IMR-90 (cell line): ENCODE results near the gene RIMBP2. TPM values are rescaled to one million over a fixed set of nuclear protein-coding genes. Genes with fewer than 3 reads are reported as not detected.

ENCODE experiments used
- ATAC-seq: fragments of 200-7000 bp; cut with Tn5 transposase; 2 replicates; pipeline ENCODE4 v1.9.1; 2020; ENCODE audit warnings: low read depth, mild to moderate bottlenecking, moderate library complexity
- BruUV-seq: library from RNA; stranded (reverse); fragments of 400-500 nt; replicated peaks from 2 replicates; lab custom pipeline; 2021; lab: Mats Ljungman, UMichigan
- CTCF ChIA-PET: fragments of 300-600 bp; formaldehyde crosslinking; extraction: SDS; loops from one replicate; lab custom pipeline; 2021; ENCODE audit warnings: antibody characterized with exemption; lab: Yijun Ruan, JAX
- POLR2A ChIA-PET: fragments of 300-600 bp; sonication (Branson Sonifier 250); formaldehyde crosslinking; loops from one replicate; lab custom pipeline; 2022; ENCODE audit warnings: antibody characterized with exemption; ENCODE audit not compliant: unreplicated experiment; lab: Charles Lee
- DNase-seq: peaks from one replicate; pipeline ENCODE4 v3.0.0; 2013
- H2AFZ ChIP-seq: replicated peaks from 2 replicates; pipeline ENCODE3; 2013; ENCODE audit warnings: low read length, mild to moderate bottlenecking; ENCODE audit not compliant: poor library complexity
- H2AK5ac ChIP-seq: 2 replicates; pipeline ENCODE4 v1.6.1; 2013; ENCODE audit warnings: low read depth, low read length, inconsistent platforms
- H2AK9ac ChIP-seq: replicated peaks from 2 replicates; pipeline ENCODE3; 2013; ENCODE audit warnings: mild to moderate bottlenecking, low read depth, low read length, moderate library complexity; ENCODE audit not compliant: poor library complexity
- H2BK120ac ChIP-seq: 2 replicates; pipeline ENCODE4 v1.6.1; 2013; ENCODE audit warnings: low read depth, low read length, inconsistent platforms
- H2BK15ac ChIP-seq: 3 replicates; pipeline ENCODE4 v1.6.1; 2013; ENCODE audit warnings: low read depth, low read length, inconsistent platforms
- H2BK20ac ChIP-seq: 2 replicates; pipeline ENCODE4 v1.6.1; 2013; ENCODE audit warnings: low read depth, mild to moderate bottlenecking, inconsistent platforms, low read length, moderate library complexity
- H2BK5ac ChIP-seq: 2 replicates; pipeline ENCODE4 v1.6.1; 2013; ENCODE audit warnings: mild to moderate bottlenecking, low read depth, low read length, inconsistent platforms; ENCODE audit not compliant: poor library complexity, severe bottlenecking
- H3K14ac ChIP-seq: replicated peaks from 2 replicates; pipeline ENCODE4 v1.6.1; 2013; ENCODE audit warnings: low read depth, low read length, inconsistent platforms
- H3K18ac ChIP-seq: 2 replicates; pipeline ENCODE4 v1.6.1; 2013; ENCODE audit warnings: low read depth, low read length, control low read depth
- H3K23ac ChIP-seq: 2 replicates; pipeline ENCODE4 v1.6.1; 2013; ENCODE audit warnings: low read depth, low read length, inconsistent platforms
- H3K27ac ChIP-seq: 2 replicates; pipeline ENCODE4 v1.5.1; 2013; ENCODE audit warnings: mild to moderate bottlenecking, control low read depth, low read length; ENCODE audit not compliant: insufficient read depth
- H3K27me3 ChIP-seq: 2 replicates; pipeline ENCODE4 v1.6.1; 2013; ENCODE audit warnings: low read length; ENCODE audit not compliant: control insufficient read depth, insufficient read depth
- H3K36me3 ChIP-seq: 2 replicates; pipeline ENCODE4 v1.6.1; 2013; ENCODE audit warnings: low read length, mixed read lengths; ENCODE audit not compliant: control insufficient read depth, insufficient read depth
- H3K4ac ChIP-seq: 2 replicates; pipeline ENCODE4 v1.6.1; 2013; ENCODE audit warnings: low read depth, low read length, inconsistent platforms
- H3K4me1 ChIP-seq: 2 replicates; pipeline ENCODE4 v1.6.1; 2013; ENCODE audit warnings: low read length, mixed read lengths; ENCODE audit not compliant: control insufficient read depth, insufficient read depth
- H3K4me2 ChIP-seq: 2 replicates; pipeline ENCODE4 v1.6.1; 2013; ENCODE audit warnings: low read depth, mild to moderate bottlenecking, control low read depth, low read length, moderate library complexity
- H3K4me3 ChIP-seq: 2 replicates; pipeline ENCODE4 v1.5.1; 2013; ENCODE audit warnings: low read depth, mild to moderate bottlenecking, control low read depth, low read length, moderate library complexity; ENCODE audit not compliant: insufficient read depth
- H3K56ac ChIP-seq: 2 replicates; pipeline ENCODE4 v1.6.1; 2013; ENCODE audit warnings: low read length, inconsistent platforms; ENCODE audit not compliant: insufficient read depth; ENCODE audit errors: extremely low read depth
- H3K79me1 ChIP-seq, 2 experiments: 2 replicates each; pipeline ENCODE4 v1.6.1; 2013; ENCODE audit warnings: low read length in 2 of 2, inconsistent platforms in 1 of 2, low read depth in 1 of 2
- H3K9ac ChIP-seq: 2 replicates; pipeline ENCODE4 v1.6.1; 2013; ENCODE audit warnings: low read depth, low read length, control low read depth
- H3K9me1 ChIP-seq: 2 replicates; pipeline ENCODE4 v1.6.1; 2013; ENCODE audit warnings: low read length, inconsistent platforms; ENCODE audit not compliant: insufficient read depth
- H3K9me3 ChIP-seq: 2 replicates; pipeline ENCODE4 v1.6.1; 2013; ENCODE audit warnings: low read length; ENCODE audit not compliant: control insufficient read depth, insufficient read depth
- H4K20me1 ChIP-seq: 2 replicates; pipeline ENCODE4 v1.6.1; 2013; ENCODE audit warnings: low read length, inconsistent platforms; ENCODE audit not compliant: insufficient read depth
- H4K5ac ChIP-seq: 2 replicates; pipeline ENCODE4 v1.6.1; 2013; ENCODE audit warnings: mild to moderate bottlenecking, low read depth, low read length, control low read depth
- H4K8ac ChIP-seq, 2 experiments: 2 replicates each; pipeline ENCODE4 v1.6.1; 2013; ENCODE audit warnings: low read depth in 2 of 2, low read length in 2 of 2, control low read depth in 1 of 2, inconsistent platforms in 1 of 2
- H4K91ac ChIP-seq: 2 replicates; pipeline ENCODE4 v1.6.1; 2013; ENCODE audit warnings: low read depth, low read length, inconsistent platforms; ENCODE audit not compliant: insufficient read depth
- BHLHE40 ChIP-seq: fragments of 150-350 bp; IDR thresholded peaks from 2 replicates; pipeline ENCODE4 v1.6.1; 2016; ENCODE audit warnings: mild to moderate bottlenecking, low read depth, low read length
- CHD1 ChIP-seq: IDR thresholded peaks from 2 replicates; pipeline ENCODE4 v1.6.1; 2012; ENCODE audit warnings: low read depth, low read length, improper control_type of control experiment
- ELK1 ChIP-seq: fragments of 150-350 bp; IDR thresholded peaks from 2 replicates; pipeline ENCODE4 v1.6.1; 2016; ENCODE audit warnings: low read depth, mild to moderate bottlenecking, low read length, moderate library complexity, borderline replicate concordance
- FOS ChIP-seq: fragments of 150-350 bp; IDR thresholded peaks from 2 replicates; pipeline ENCODE4 v1.6.1; 2016; ENCODE audit warnings: low read depth, low read length
- MXI1 ChIP-seq: IDR thresholded peaks from 2 replicates; pipeline ENCODE4 v1.6.1; 2012; ENCODE audit warnings: low read depth, mild to moderate bottlenecking, low read length, moderate library complexity, borderline replicate concordance
- RAD21 ChIP-seq: IDR thresholded peaks from 2 replicates; pipeline ENCODE4 v1.6.1; 2012; ENCODE audit warnings: low read length, improper control_type of control experiment
- RFX5 ChIP-seq: IDR thresholded peaks from 2 replicates; pipeline ENCODE4 v1.8.0; 2012; ENCODE audit warnings: low read depth, mild to moderate bottlenecking, low read length, moderate library complexity
- SMC3 ChIP-seq: fragments of 150-350 bp; IDR thresholded peaks from 2 replicates; pipeline ENCODE4 v1.6.1; 2016; ENCODE audit warnings: low read depth, mild to moderate bottlenecking, antibody characterized with exemption, low read length, moderate library complexity
- USF2 ChIP-seq: fragments of 150-350 bp; IDR thresholded peaks from 2 replicates; pipeline ENCODE4 v1.6.1; 2017; ENCODE audit warnings: mild to moderate bottlenecking, antibody characterized with exemption, low read length, low read depth
- WGBS, 2 experiments: methylation state at CpG; one replicate each; pipeline versions ENCODE4 v1.1.5 to v1.1.7; 2013; ENCODE audit warnings: missing lambda C conversion rate in 2 of 2; ENCODE audit not compliant: insufficient read length in 1 of 2; ENCODE audit errors: extremely low coverage in 2 of 2; 5-methylcytosine and 5-hydroxymethylcytosine counted together
- dilution Hi-C: fragments of 300-500 bp; cut with HindIII; formaldehyde crosslinking; loops from one replicate; pipeline ENCODE4 v1.14.3; 2018; ENCODE audit warnings: low sequenced_read_pairs; ENCODE audit not compliant: unreplicated experiment
- in situ Hi-C: fragments of 300-500 bp; cut with MboI; formaldehyde crosslinking; loops from 3 replicates; pipeline ENCODE4 v1.14.3; 2019; ENCODE audit warnings: low sequenced_read_pairs, inconsistent platforms, mixed read lengths
- intact Hi-C: fragments of 100-400 bp; cut with micrococcal nuclease; formaldehyde crosslinking; loops from 2 replicates; pipeline ENCODE4 v1.10.0; 2022
- polyA plus RNA-seq, 3 experiments: library from polyadenylated mRNA; depleted of rRNA; stranded (reverse); fragments of >200 nt; gene quantifications; 2 replicates each; pipeline ENCODE4 v1.2.3, GENCODE V29; 2012; ENCODE audit warnings: low replicate concordance in 1 of 3
- total RNA-seq: library from RNA; depleted of rRNA; stranded (reverse); fragments of >200 nt; gene quantifications from 2 replicates; pipeline ENCODE4 v1.2.3, GENCODE V29; 2012
- TF ChIP-seq, protein P1 (sequence below): conservative IDR thresholded peaks from 2 replicates; pipeline ENCODE4 v1.5.1; 2012; ENCODE audit warnings: mild to moderate bottlenecking, low read depth, low read length, improper control_type of control experiment

Gene RIMBP2
- total and polyA plus RNA-seq, 2 of the 4 experiments (the other 2 are of a cell fraction), result not detected

DNA sequence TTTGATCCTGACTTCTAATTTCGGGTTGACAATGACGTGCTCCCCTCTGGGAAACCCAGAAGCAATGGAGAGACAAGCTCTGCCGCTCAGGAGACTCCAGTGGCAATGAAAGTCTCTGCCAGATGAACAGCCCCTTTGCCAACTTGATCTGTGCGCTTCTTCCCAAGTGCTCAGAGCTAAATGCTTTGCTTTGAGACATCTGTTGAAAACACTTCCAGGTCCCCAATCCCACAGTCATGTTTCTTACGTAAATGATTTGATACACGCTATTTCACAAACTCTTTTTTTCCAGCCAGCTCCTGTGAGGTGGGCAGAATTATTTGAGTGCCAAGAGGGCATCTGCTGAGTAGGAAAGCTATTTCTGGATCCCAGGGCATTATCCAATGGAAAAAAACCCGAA, 147.6 kb downstream of the RIMBP2 start:
- H4K5ac ChIP-seq, result no peak overlapping the region
- H3K4me2 ChIP-seq, result no peak overlapping the region
- no peak overlapping the region for H3K18ac ChIP-seq
- no peak overlapping the region for H2BK5ac ChIP-seq
- no peaks in the 10 kb centered on the region for H3K4me1 ChIP-seq
- no peak overlapping the region for H3K4ac ChIP-seq
- H4K20me1 ChIP-seq, result no peaks in the 10 kb centered on the region
- 47% methylated on average over 4 of the region's 7 CpGs; no CpG with 5 or more reads in 1 of the 2 experiments for WGBS, 2 experiments
- H4K91ac ChIP-seq, result no peak overlapping the region
- in situ Hi-C loops (no loop called here), intact Hi-C loops (no loop called here), dilution Hi-C loops (no loop called here)
- H3K23ac ChIP-seq, result no peak overlapping the region
- no peak overlapping the region for H2AK5ac ChIP-seq
- H3K36me3 ChIP-seq, result no peaks in the 10 kb centered on the region
- H3K14ac ChIP-seq, result no peak overlapping the region
- no peak for ATAC-seq
- peaks cover 53% of the 10 kb centered on the region for H3K9me3 ChIP-seq
- H2BK20ac ChIP-seq, result no peak overlapping the region
- H3K9me1 ChIP-seq, result no peaks in the 10 kb centered on the region
- ChIA-PET POLR2A (no interaction called here), CTCF (no interaction called here)
- H3K9ac ChIP-seq, result no peak overlapping the region
- H2BK120ac ChIP-seq, result no peak overlapping the region
- DNase-seq, result no peak
- H2AK9ac ChIP-seq, result no peak overlapping the region
- no peak overlapping the region for H3K27ac ChIP-seq
- BruUV-seq, result no TSS peak
- no peak overlapping the region for H2AFZ ChIP-seq
- no peak overlapping the region for H3K4me3 ChIP-seq
- no peak overlapping the region for H4K8ac ChIP-seq
- H3K56ac ChIP-seq, result no peak overlapping the region
- no peak overlapping the region for H2BK15ac ChIP-seq
- no peaks in the 10 kb centered on the region for H3K27me3 ChIP-seq
- no peaks in the 10 kb centered on the region for H3K79me1 ChIP-seq
- TF ChIP-seq ELK1, result no peak
- TF ChIP-seq BHLHE40, result no peak
- TF ChIP-seq CHD1, result no peak
- TF ChIP-seq, protein P1, sequence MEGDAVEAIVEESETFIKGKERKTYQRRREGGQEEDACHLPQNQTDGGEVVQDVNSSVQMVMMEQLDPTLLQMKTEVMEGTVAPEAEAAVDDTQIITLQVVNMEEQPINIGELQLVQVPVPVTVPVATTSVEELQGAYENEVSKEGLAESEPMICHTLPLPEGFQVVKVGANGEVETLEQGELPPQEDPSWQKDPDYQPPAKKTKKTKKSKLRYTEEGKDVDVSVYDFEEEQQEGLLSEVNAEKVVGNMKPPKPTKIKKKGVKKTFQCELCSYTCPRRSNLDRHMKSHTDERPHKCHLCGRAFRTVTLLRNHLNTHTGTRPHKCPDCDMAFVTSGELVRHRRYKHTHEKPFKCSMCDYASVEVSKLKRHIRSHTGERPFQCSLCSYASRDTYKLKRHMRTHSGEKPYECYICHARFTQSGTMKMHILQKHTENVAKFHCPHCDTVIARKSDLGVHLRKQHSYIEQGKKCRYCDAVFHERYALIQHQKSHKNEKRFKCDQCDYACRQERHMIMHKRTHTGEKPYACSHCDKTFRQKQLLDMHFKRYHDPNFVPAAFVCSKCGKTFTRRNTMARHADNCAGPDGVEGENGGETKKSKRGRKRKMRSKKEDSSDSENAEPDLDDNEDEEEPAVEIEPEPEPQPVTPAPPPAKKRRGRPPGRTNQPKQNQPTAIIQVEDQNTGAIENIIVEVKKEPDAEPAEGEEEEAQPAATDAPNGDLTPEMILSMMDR, result no peak
- TF ChIP-seq USF2, result no peak
- no peak for TF ChIP-seq FOS
- no peak for TF ChIP-seq RAD21
- TF ChIP-seq MXI1, result no peak
- TF ChIP-seq SMC3, result no peak
- no peak for TF ChIP-seq RFX5
